ENCODE measurements around the gene SPTLC3. TPM values are rescaled to one million over a fixed set of nuclear protein-coding genes. Genes with fewer than 3 reads are reported as not detected.

SPTLC3 gene
- total and polyA plus RNA-seq, 8 donors, result 1.1 to 33.9 (median 2.1) TPM; not detected in 1

GRCh38 chr20:13173201-13173600, 164.4 kb downstream of the SPTLC3 start:
- no peak overlapping the region for H3K27ac ChIP-seq
- H3K36me3 ChIP-seq, result no peaks in the 10 kb centered on the region
- no peak overlapping the region for H3K4me3 ChIP-seq
- TF ChIP-seq POLR2AphosphoS5 (IDR thresholded peaks at IDR 0.05), result no peak
- no peak for TF ChIP-seq POLR2A (IDR thresholded peaks at IDR 0.05)
- no peak for TF ChIP-seq CTCF (IDR thresholded peaks at IDR 0.05)
- no peak for TF ChIP-seq EP300 (IDR thresholded peaks at IDR 0.05)
- DNase-seq, result no peak
- intact Hi-C loops (cut with DNase I; ENCODE audit: low total_unique reads), result no loop called here
- no peaks in the 10 kb centered on the region for H3K27me3 ChIP-seq
- H3K9me3 ChIP-seq, result peaks cover 0 to 13% (median 6%) of the 10 kb centered on the region in 4 donors
- WGBS, 5 donors, result 67 to 88% (median 74%) methylated on average over 2 of the region's 2 CpGs
- no peaks in the 10 kb centered on the region for H3K4me1 ChIP-seq

- Histone ChIP-seq H3K27ac (no peak overlapping the region), H3K36me3 (no peaks in the 10 kb centered on the region), H3K4me3 (no peak overlapping the region), H3K27me3 (no peaks in the 10 kb centered on the region), H3K4me1 (no peaks in the 10 kb centered on the region), H3K9me3 (peaks cover 0 to 13% (median 8%) of the 10 kb centered on the region in 4 donors)
- 87 to 93% (median 89%) methylated on average over 9 of the region's 9 CpGs for WGBS, 5 donors
- no peak for DNase-seq
- intact Hi-C loops (cut with DNase I; ENCODE audit: low total_unique reads), result no loop called here
- TF ChIP-seq POLR2AphosphoS5 (IDR thresholded peaks at IDR 0.05) (no peak), EP300 (IDR thresholded peaks at IDR 0.05) (no peak), POLR2A (IDR thresholded peaks at IDR 0.05) (no peak), CTCF (IDR thresholded peaks at IDR 0.05) (no peak)
Measured at GRCh38 chr20:13174402-13174801, 165.6 kb downstream of the SPTLC3 start.

GRCh38 chr20:13180986-13181889, 172.5 kb downstream of the SPTLC3 start:
- Histone ChIP-seq H3K9me3 (peaks cover 0 to 13% (median 8%) of the 10 kb centered on the region in 4 donors), H3K4me3 (no peak overlapping the region), H3K27me3 (no peaks in the 10 kb centered on the region), H3K27ac (no peak overlapping the region), H3K4me1 (no peaks in the 10 kb centered on the region), H3K36me3 (no peaks in the 10 kb centered on the region)
- no peak for DNase-seq
- intact Hi-C loops (cut with DNase I; ENCODE audit: low total_unique reads), result loop anchor here (10.0 kb wide), 1 partner anchor 64 kb away; no protein-coding TSS in a partner anchor
- TF ChIP-seq POLR2A (IDR thresholded peaks at IDR 0.05), result no peak
- TF ChIP-seq POLR2AphosphoS5 (IDR thresholded peaks at IDR 0.05), result no peak
- no peak for TF ChIP-seq CTCF (IDR thresholded peaks at IDR 0.05)
- no peak for TF ChIP-seq EP300 (IDR thresholded peaks at IDR 0.05)
- 63 to 70% (median 65%) methylated on average over 7 of the region's 7 CpGs for WGBS, 5 donors

GRCh38 chr20:13183005-13183404, 174.2 kb downstream of the SPTLC3 start:
- TF ChIP-seq CTCF (IDR thresholded peaks at IDR 0.05) (no peak), EP300 (IDR thresholded peaks at IDR 0.05) (no peak), POLR2A (IDR thresholded peaks at IDR 0.05) (no peak), POLR2AphosphoS5 (IDR thresholded peaks at IDR 0.05) (no peak)
- no peak for DNase-seq
- intact Hi-C loops (cut with DNase I; ENCODE audit: low total_unique reads), result loop anchor here (10.0 kb wide), 1 partner anchor 62 kb away; no protein-coding TSS in a partner anchor
- Histone ChIP-seq H3K4me1 (no peaks in the 10 kb centered on the region), H3K27ac (no peak overlapping the region), H3K4me3 (no peak overlapping the region), H3K9me3 (peaks cover 0 to 5% (median 0%) of the 10 kb centered on the region in 4 donors), H3K36me3 (no peaks in the 10 kb centered on the region), H3K27me3 (no peaks in the 10 kb centered on the region)
- WGBS, 5 donors, result 24 to 70% (median 51%) methylated on average over 1 of the region's 1 CpG
